Right lobe of liver (tissue), 6 donors: ENCODE results near the gene VAV2. TPM values are rescaled to one million over a fixed set of nuclear protein-coding genes. Genes with fewer than 3 reads are reported as not detected.

Source experiments
- ATAC-seq, 4 donors: fragments of 200-7000 bp; cut with Tn5 transposase; one replicate each; pipeline ENCODE4 v1.9.1; 2020; ENCODE audit warnings: mild to moderate bottlenecking in 4 of 4, moderate library complexity in 4 of 4
- DNase-seq, 3 donors: peaks; one replicate each; pipeline ENCODE4 v3.0.0-alpha.2; 2020
- H3K27ac ChIP-seq, 3 donors: fragments of 200-600 bp; one replicate each; pipeline ENCODE4 v1.8.0; 2022
- H3K27me3 ChIP-seq, 2 donors: fragments of 200-600 bp; one replicate each; pipeline ENCODE4 v1.8.0; 2022
- H3K36me3 ChIP-seq, 4 donors: fragments of 200-600 bp; sonication (generic) in 1 of 4; one replicate each; pipeline versions ENCODE4 v1.5.1 to v1.8.0; 2017 to 2022; ENCODE audit warnings: control low read depth in 1 of 4
- H3K4me1 ChIP-seq, 4 donors: fragments of 200-600 bp; sonication (generic) in 1 of 4; one replicate each; pipeline versions ENCODE4 v1.5.1 to v1.8.0; 2017 to 2022; ENCODE audit warnings: control low read depth in 1 of 4
- H3K4me3 ChIP-seq, 3 donors: fragments of 200-600 bp; one replicate each; pipeline ENCODE4 v1.8.0; 2022
- H3K9me3 ChIP-seq, 4 donors: fragments of 200-600 bp; sonication (generic) in 1 of 4; one replicate each; pipeline versions ENCODE4 v1.5.1 to v1.8.0; 2017 to 2022; ENCODE audit warnings: control low read depth in 1 of 4
- CTCF ChIP-seq, 4 donors: fragments of 200-600 bp in 3 of 4; fragments of 450-650 bp in 1 of 4; IDR thresholded peaks; one replicate each; pipeline versions ENCODE4 v1.5.1 to v1.8.0; 2016 to 2022; ENCODE audit warnings: antibody characterized with exemption in 4 of 4, mild to moderate bottlenecking in 2 of 4
- POLR2A ChIP-seq: fragments of 450-650 bp; IDR thresholded peaks from one replicate; pipeline ENCODE4 v1.6.1; 2017; ENCODE audit warnings: antibody characterized with exemption, mild to moderate bottlenecking
- WGBS: methylation state at CpG from one replicate; pipeline ENCODE4 v1.1.6; 2018; ENCODE audit warnings: low coverage, low lambda C conversion rate; ENCODE audit not compliant: insufficient coverage; ENCODE audit errors: missing lambda C conversion rate; 5-methylcytosine and 5-hydroxymethylcytosine counted together
- intact Hi-C, 2 donors: fragments of 100-400 bp; cut with DNase I; formaldehyde crosslinking; loops; one replicate each; pipeline versions ENCODE4 v1.11.2 to v1.14.1; 2022
- total RNA-seq, 6 experiments: library from RNA; depleted of rRNA in 2 of 6; stranded (reverse); fragments of >200 nt in 2 of 6; fragmentation: NEBNext Ultra II Directional in 3 of 6; extraction: Animal tissue kit (Norgen Biotek cat#: 25700) in 3 of 6; gene quantifications; one replicate each; pipeline versions ENCODE4 v1.1.0 to v1.2.4, GENCODE V29; 2016 to 2023
- donor health status: DM: no; HTN: yes; CAD: no.
- donor health status: DM: no; HTN: no; CAD: no.
- donor health status: DM: no; HTN: no; CAD: no.
- donor health status: DM: no; HTN: yes; CAD: no.
- donor health status: DM: no; HTN: yes; CAD: no.

Gene VAV2
- total RNA-seq, 6 experiments from 2014 or later, result 30.1 to 44.3 (median 34.9) TPM

- DNase-seq, result no peak
- TF ChIP-seq CTCF (IDR thresholded peaks at IDR 0.05) (no peak), POLR2A (no peak)
- H3K4me3 ChIP-seq, result no peak overlapping the region
- 56% methylated on average over 9 of the region's 27 CpGs for WGBS
- H3K9me3 ChIP-seq, result no peaks in the 10 kb centered on the region
- peaks cover 0 to 28% (median 14%) of the 10 kb centered on the region in 4 donors for H3K4me1 ChIP-seq
- H3K36me3 ChIP-seq, result no peaks in the 10 kb centered on the region
- intact Hi-C loops, result no loop called here
- H3K27me3 ChIP-seq, result no peaks in the 10 kb centered on the region
- no peak for ATAC-seq
- H3K27ac ChIP-seq, result peak overlapping the region in 1 of 3 donors; percentile 24
Observed at GRCh38 chr9:133913571-133914369, 78.4 kb downstream of the VAV2 start.

GRCh38 chr9:133910855-133911514 is 81.1 kb downstream of the VAV2 start:
- 55% methylated on average over 19 of the region's 26 CpGs for WGBS
- intact Hi-C loops, result no loop called here
- no peak for TF ChIP-seq POLR2A
- TF ChIP-seq CTCF (IDR thresholded peaks at IDR 0.05), result no peak
- Histone ChIP-seq H3K4me3 (no peak overlapping the region), H3K9me3 (no peaks in the 10 kb centered on the region), H3K4me1 (peaks cover 0 to 21% (median 9%) of the 10 kb centered on the region in 4 donors), H3K36me3 (no peaks in the 10 kb centered on the region), H3K27ac (peak overlapping the region in 1 of 3 donors; percentile 24), H3K27me3 (no peaks in the 10 kb centered on the region)
- DNase-seq, result peak in 1 of 3 donors; percentile 50
- peak; percentile 50 to 68 (median 60) for ATAC-seq

GRCh38 chr9:133906932-133907910 is 84.9 kb downstream of the VAV2 start:
- H3K36me3 ChIP-seq, result no peaks in the 10 kb centered on the region
- intact Hi-C loops, result no loop called here
- no peak for DNase-seq
- WGBS, result 82% methylated on average over 11 of the region's 31 CpGs
- ATAC-seq, result no peak
- no peaks in the 10 kb centered on the region for H3K9me3 ChIP-seq
- H3K4me3 ChIP-seq, result no peak overlapping the region
- no peak overlapping the region for H3K27ac ChIP-seq
- no peaks in the 10 kb centered on the region for H3K27me3 ChIP-seq
- TF ChIP-seq POLR2A, result no peak
- TF ChIP-seq CTCF (IDR thresholded peaks at IDR 0.05), result no peak
- peaks cover 0 to 7% (median 0%) of the 10 kb centered on the region in 4 donors for H3K4me1 ChIP-seq

GRCh38 chr9:133906218-133906617 is 85.9 kb downstream of the VAV2 start:
- H3K27me3 ChIP-seq, result no peaks in the 10 kb centered on the region
- intact Hi-C loops, result no loop called here
- no peaks in the 10 kb centered on the region for H3K9me3 ChIP-seq
- no peak for DNase-seq
- H3K4me3 ChIP-seq, result no peak overlapping the region
- H3K27ac ChIP-seq, result no peak overlapping the region
- TF ChIP-seq POLR2A (no peak), CTCF (IDR thresholded peaks at IDR 0.05) (no peak)
- H3K4me1 ChIP-seq, result peaks cover 0 to 5% (median 0%) of the 10 kb centered on the region in 4 donors
- ATAC-seq, result no peak
- H3K36me3 ChIP-seq, result no peaks in the 10 kb centered on the region
- no CpG with 5 or more reads among the region's 13 CpGs for WGBS
